ENCODE data around the gene INTS7. TPM values are rescaled to one million over a fixed set of nuclear protein-coding genes. Genes with fewer than 3 reads are reported as not detected.

INTS7 gene
- total and polyA plus RNA-seq, 2 of the 4 experiments (the other 2 are of a cell fraction): 8.3 to 24.9 TPM

GRCh38 chr1:211959680-211960079 lies 75.7 kb downstream of the INTS7 start:
- Histone ChIP-seq H3K9me1 (ENCODE audit: insufficient read depth, low read length) (0 out of 2 replicates have a peak, but pooled peaks cover 6% of the 10 kb centered on the region), H2BK20ac (ENCODE audit: low read depth, low read length) (no peak overlapping the region), H2AFZ (replicated peaks; ENCODE audit: low read length, poor library complexity) (no peak overlapping the region), H3K4me1 (ENCODE audit: control insufficient read depth, insufficient read depth, low read length) (no peaks in the 10 kb centered on the region), H2BK5ac (ENCODE audit: low read depth, low read length, poor library complexity, severe bottlenecking) (no peak overlapping the region), H3K18ac (ENCODE audit: low read depth, low read length) (no peak overlapping the region), H3K4ac (ENCODE audit: low read depth, low read length) (no peak overlapping the region), H4K20me1 (ENCODE audit: insufficient read depth, low read length) (no peaks in the 10 kb centered on the region), H2BK15ac (ENCODE audit: low read depth, low read length) (no peak overlapping the region), H3K4me2 (ENCODE audit: low read depth, low read length) (no peak overlapping the region), H3K56ac (ENCODE audit: extremely low read depth, insufficient read depth, low read length) (no peak overlapping the region), H4K8ac (ENCODE audit: low read depth in 2 of 2, low read length in 2 of 2) (no peak overlapping the region), H3K27ac (ENCODE audit: insufficient read depth, low read length) (no peak overlapping the region), H3K14ac (replicated peaks; ENCODE audit: low read depth, low read length) (no peak overlapping the region), H2BK120ac (ENCODE audit: low read depth, low read length) (no peak overlapping the region), H2AK9ac (replicated peaks; ENCODE audit: low read depth, low read length, poor library complexity) (no peak overlapping the region), H4K5ac (ENCODE audit: low read depth, low read length) (no peak overlapping the region), H3K4me3 (ENCODE audit: insufficient read depth, low read depth, low read length) (no peak overlapping the region), H3K36me3 (ENCODE audit: control insufficient read depth, insufficient read depth, low read length) (peaks cover 5% of the 10 kb centered on the region), H4K91ac (ENCODE audit: insufficient read depth, low read depth, low read length) (no peak overlapping the region), H2AK5ac (ENCODE audit: low read depth, low read length) (no peak overlapping the region), H3K79me1 (ENCODE audit: low read depth in 1 of 2, low read length in 2 of 2) (no peaks in the 10 kb centered on the region), H3K27me3 (ENCODE audit: control insufficient read depth, insufficient read depth, low read length) (no peaks in the 10 kb centered on the region), H3K9me3 (ENCODE audit: control insufficient read depth, insufficient read depth, low read length) (no peaks in the 10 kb centered on the region), H3K9ac (ENCODE audit: low read depth, low read length) (no peak overlapping the region), H3K23ac (ENCODE audit: low read depth, low read length) (no peak overlapping the region)
- intact Hi-C loops (cut with micrococcal nuclease): no loop called here
- BruUV-seq (replicated peaks): no TSS peak
- DNase-seq: no peak
- ChIA-PET CTCF (no interaction called here), POLR2A (ENCODE audit: unreplicated experiment) (no interaction called here)
- dilution Hi-C loops (cut with HindIII; ENCODE audit: low sequenced_read_pairs, unreplicated experiment): no loop called here
- TF ChIP-seq CHD1 (IDR thresholded peaks at IDR 0.05; ENCODE audit: low read depth, low read length) (no peak), MXI1 (IDR thresholded peaks at IDR 0.05; ENCODE audit: borderline replicate concordance, low read depth, low read length) (no peak), CTCF (conservative IDR thresholded peaks at IDR 0.05; ENCODE audit: low read depth, low read length) (no peak), CEBPB (IDR thresholded peaks at IDR 0.05; ENCODE audit: low read depth, low read length) (no peak), NFE2L2 (IDR thresholded peaks at IDR 0.05; ENCODE audit: low read depth, low read length) (no peak), POLR2A (IDR thresholded peaks at IDR 0.05; ENCODE audit: low read depth, low read length) (no peak), MAFK (IDR thresholded peaks at IDR 0.05; ENCODE audit: low read depth, low read length) (no peak), SMC3 (IDR thresholded peaks at IDR 0.05; ENCODE audit: low read depth, low read length) (no peak), RFX5 (IDR thresholded peaks at IDR 0.05; ENCODE audit: low read depth, low read length) (no peak), FOS (IDR thresholded peaks at IDR 0.05; ENCODE audit: low read depth, low read length) (no peak), BHLHE40 (IDR thresholded peaks at IDR 0.05; ENCODE audit: low read depth, low read length) (no peak), MAZ (IDR thresholded peaks at IDR 0.05; ENCODE audit: borderline replicate concordance, low read depth, low read length) (no peak), USF2 (IDR thresholded peaks at IDR 0.05; ENCODE audit: low read depth, low read length) (no peak), RAD21 (IDR thresholded peaks at IDR 0.05; ENCODE audit: low read length) (no peak), ELK1 (IDR thresholded peaks at IDR 0.05; ENCODE audit: borderline replicate concordance, low read depth, low read length) (no peak), RCOR1 (IDR thresholded peaks at IDR 0.05; ENCODE audit: insufficient replicate concordance, low read length) (no peak)
- WGBS, 2 experiments (ENCODE audit: extremely low coverage in 2 of 2, insufficient read length in 1 of 2): 97% methylated on average over 4 of the region's 11 CpGs; no CpG with 5 or more reads in 1 of the 2 experiments
- no peak for ATAC-seq (ENCODE audit: low read depth)
- in situ Hi-C loops (cut with MboI; ENCODE audit: low sequenced_read_pairs): no loop called here

Data from IMR-90 (cell line).